Measurements from ENCODE around the gene GALNTL6. TPM values are rescaled to one million over a fixed set of nuclear protein-coding genes. Genes with fewer than 3 reads are reported as not detected.
A peak's percentile ranks its signal among the peaks of the same experiment; 100 is the strongest.

Gene GALNTL6
- total and polyA plus RNA-seq, 2 of the 4 experiments (the other 2 are of a cell fraction): under 0.01 TPM; not detected in 1

DNA sequence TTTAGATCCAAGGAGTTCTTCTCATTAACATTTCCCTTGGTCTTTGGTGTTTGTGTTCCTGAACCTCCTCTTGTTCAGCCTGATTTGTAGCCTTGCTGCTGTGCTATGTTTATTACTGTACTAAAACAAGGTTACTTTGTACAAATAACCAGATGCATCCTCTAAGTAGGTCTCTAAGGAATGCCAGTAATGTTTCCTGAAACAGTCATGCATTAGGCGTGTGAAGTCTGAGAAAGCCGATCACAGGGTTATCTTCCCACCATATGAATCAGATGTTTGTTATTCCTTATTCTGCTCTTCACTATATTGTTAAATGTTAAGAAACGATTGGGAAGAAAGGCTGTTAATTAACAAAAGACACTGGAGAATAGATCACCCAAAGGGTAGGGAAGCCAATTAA, 66.9 kb downstream of the GALNTL6 start:
- no peak for TF ChIP-seq POLR2A (IDR thresholded peaks at IDR 0.05; ENCODE audit: low read depth, low read length)
- TF ChIP-seq NFE2L2 (IDR thresholded peaks at IDR 0.05; ENCODE audit: low read depth, low read length): no peak
- TF ChIP-seq RCOR1 (IDR thresholded peaks at IDR 0.05; ENCODE audit: insufficient replicate concordance, low read length): no peak
- no peak for TF ChIP-seq ELK1 (IDR thresholded peaks at IDR 0.05; ENCODE audit: borderline replicate concordance, low read depth, low read length)
- no peak for TF ChIP-seq MAZ (IDR thresholded peaks at IDR 0.05; ENCODE audit: borderline replicate concordance, low read depth, low read length)
- no peak for TF ChIP-seq FOS (IDR thresholded peaks at IDR 0.05; ENCODE audit: low read depth, low read length)
- Histone ChIP-seq H3K9me1 (ENCODE audit: insufficient read depth, low read length) (no peaks in the 10 kb centered on the region), H3K14ac (replicated peaks; ENCODE audit: low read depth, low read length) (no peak overlapping the region), H4K5ac (ENCODE audit: low read depth, low read length) (no peak overlapping the region), H3K9ac (ENCODE audit: low read depth, low read length) (no peak overlapping the region), H3K56ac (ENCODE audit: extremely low read depth, insufficient read depth, low read length) (no peak overlapping the region), H3K4me2 (ENCODE audit: low read depth, low read length) (no peak overlapping the region; the same call in 1 of the 2 replicates), H3K27ac (ENCODE audit: insufficient read depth, low read length) (no peak overlapping the region), H2AFZ (replicated peaks; ENCODE audit: low read length, poor library complexity) (no peak overlapping the region), H3K4ac (ENCODE audit: low read depth, low read length) (no peak overlapping the region), H2BK15ac (ENCODE audit: low read depth, low read length) (no peak overlapping the region), H3K23ac (ENCODE audit: low read depth, low read length) (no peak overlapping the region), H3K4me1 (ENCODE audit: control insufficient read depth, insufficient read depth, low read length) (no peaks in the 10 kb centered on the region), H2BK20ac (ENCODE audit: low read depth, low read length) (no peak overlapping the region), H3K9me3 (ENCODE audit: control insufficient read depth, insufficient read depth, low read length) (peaks cover 5% of the 10 kb centered on the region), H3K4me3 (ENCODE audit: insufficient read depth, low read depth, low read length) (no peak overlapping the region), H3K36me3 (ENCODE audit: control insufficient read depth, insufficient read depth, low read length) (no peaks in the 10 kb centered on the region), H4K91ac (ENCODE audit: insufficient read depth, low read depth, low read length) (no peak overlapping the region), H2AK5ac (ENCODE audit: low read depth, low read length) (no peak overlapping the region), H4K20me1 (ENCODE audit: insufficient read depth, low read length) (no peaks in the 10 kb centered on the region), H4K8ac (ENCODE audit: low read depth in 2 of 2, low read length in 2 of 2) (no peak overlapping the region), H2BK5ac (ENCODE audit: low read depth, low read length, poor library complexity, severe bottlenecking) (no peak overlapping the region), H3K27me3 (ENCODE audit: control insufficient read depth, insufficient read depth, low read length) (no peaks in the 10 kb centered on the region), H3K79me1 (ENCODE audit: low read depth in 1 of 2, low read length in 2 of 2) (no peaks in the 10 kb centered on the region), H2BK120ac (ENCODE audit: low read depth, low read length) (no peak overlapping the region), H3K18ac (ENCODE audit: low read depth, low read length) (no peak overlapping the region), H2AK9ac (replicated peaks; ENCODE audit: low read depth, low read length, poor library complexity) (no peak overlapping the region)
- WGBS, 2 experiments (ENCODE audit: extremely low coverage in 2 of 2, insufficient read length in 1 of 2): no CpG with 5 or more reads among the region's 3 CpGs
- no TSS peak for BruUV-seq (replicated peaks)
- in situ Hi-C loops (cut with MboI; ENCODE audit: low sequenced_read_pairs) (no loop called here), intact Hi-C loops (cut with micrococcal nuclease) (no loop called here), dilution Hi-C loops (cut with HindIII; ENCODE audit: low sequenced_read_pairs, unreplicated experiment) (no loop called here)
- DNase-seq: peak; percentile 0
- ChIA-PET POLR2A (ENCODE audit: unreplicated experiment) (no interaction called here), CTCF (no interaction called here)
- ATAC-seq (ENCODE audit: low read depth): no peak
